NK-92 (cell line): ENCODE results near the gene ITGA1.
"Not testable (repeated sequence)": the region's sequence is repeated elsewhere in the genome, so short reads cannot be mapped to it uniquely, and the experiment has no call there.

Experiments
- DNase-seq: peaks from one replicate; lab custom pipeline; 2025; ENCODE audit not compliant: unreplicated experiment; lab: John Stamatoyannopoulos, UW

ITGA1 gene

DNA sequence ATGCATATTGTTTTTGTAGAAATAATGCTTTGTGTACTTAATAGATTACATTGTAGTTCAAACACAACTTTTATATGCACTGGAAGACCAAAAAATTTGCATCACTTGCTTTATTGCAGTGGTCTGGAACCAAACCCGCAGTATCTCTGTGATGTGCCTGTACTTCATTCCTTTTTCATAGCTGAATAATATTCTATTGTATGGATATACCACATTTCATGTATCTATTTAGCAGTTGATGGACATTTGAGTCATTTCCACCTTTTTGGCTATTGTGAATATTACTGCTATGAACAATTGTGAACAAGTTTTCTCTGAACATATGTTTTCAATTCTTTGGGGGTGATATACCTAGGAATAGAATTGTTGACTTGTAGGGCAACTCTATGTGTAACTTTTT is 40.1 kb downstream of the ITGA1 start:
- no peak for DNase-seq

DNA sequence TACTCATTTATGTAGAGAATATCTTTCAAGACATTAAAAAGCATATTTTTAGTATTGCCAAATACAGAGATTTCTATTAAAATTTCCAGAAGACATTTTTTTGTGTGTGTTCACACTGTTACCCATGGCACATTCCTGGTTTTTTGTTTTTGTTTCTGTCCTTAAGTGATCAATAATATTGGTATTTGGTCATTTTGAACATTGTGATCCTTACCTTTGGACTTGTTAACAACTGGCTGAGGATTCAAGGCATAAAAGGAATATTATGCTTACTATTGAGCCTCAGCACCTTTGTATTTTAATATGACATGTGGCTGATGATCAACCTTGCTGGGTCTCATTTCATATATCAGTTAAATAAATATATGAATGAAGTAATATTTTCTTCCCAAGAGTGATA is 41.9 kb downstream of the ITGA1 start:
- no peak for DNase-seq

- no peak for DNase-seq
These were observed 42.9 kb downstream of the ITGA1 start for GRCh38 chr5:52830650-52831049.

DNA sequence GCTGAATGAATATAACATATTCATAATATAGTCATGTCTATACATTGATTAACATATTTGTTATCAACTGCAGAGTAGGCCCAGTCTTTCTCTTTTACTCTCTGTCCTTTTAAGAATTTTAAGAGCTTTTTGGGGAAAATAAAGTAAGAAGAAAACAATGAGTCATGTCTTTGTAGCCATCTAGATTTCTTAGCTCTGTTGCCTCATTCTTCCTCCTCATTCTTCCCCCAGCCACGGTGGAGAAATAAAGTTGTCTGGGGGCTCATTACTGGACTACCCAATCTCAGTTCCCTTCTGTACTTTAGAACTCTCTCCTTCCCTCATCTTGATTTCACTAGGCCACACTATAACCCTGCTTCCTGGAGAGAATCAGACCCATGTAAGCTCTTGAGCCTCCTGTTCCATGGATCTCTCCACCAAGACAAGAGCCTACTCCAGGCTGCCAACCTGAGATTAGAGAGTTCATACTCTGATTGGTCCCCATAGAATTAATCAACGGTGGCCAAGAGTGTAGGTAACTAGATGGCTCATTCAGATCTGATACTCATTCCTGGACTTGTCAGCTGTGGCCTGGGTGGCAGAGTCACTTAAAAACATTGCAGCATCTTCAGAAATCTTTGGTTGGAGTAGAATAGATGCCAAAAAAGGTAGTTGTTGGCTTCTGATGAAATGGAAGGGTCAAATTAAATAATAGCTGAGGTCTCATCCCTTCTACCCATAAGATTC is 44.2 kb downstream of the ITGA1 start:
- DNase-seq = no peak

DNA sequence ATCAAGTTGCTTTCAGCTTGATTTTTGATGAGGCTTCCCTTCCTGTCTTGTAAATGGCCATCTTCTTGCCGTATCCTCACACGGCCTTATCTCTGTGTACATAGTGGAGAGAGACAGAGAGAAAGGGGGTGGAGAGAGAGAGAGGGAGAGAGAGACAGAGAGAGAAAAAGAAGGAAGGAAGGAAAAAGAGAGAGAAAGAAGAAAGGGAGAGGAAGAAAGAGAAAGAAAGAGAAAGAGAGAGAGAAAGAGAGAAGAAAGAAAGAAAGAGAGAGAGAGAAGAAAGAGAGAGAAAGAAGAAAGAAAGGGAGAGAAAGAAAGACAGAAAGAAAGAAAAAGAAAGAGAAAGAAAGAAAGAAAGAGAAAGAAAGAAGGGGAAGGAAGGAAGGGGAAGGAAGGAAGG is 46.6 kb downstream of the ITGA1 start:
- no peak for DNase-seq

GRCh38 chr5:52837068-52837467 is 49.4 kb downstream of the ITGA1 start:
- DNase-seq = no peak

GRCh38 chr5:52837591-52838001 is 49.9 kb downstream of the ITGA1 start:
- DNase-seq = no peak

DNA sequence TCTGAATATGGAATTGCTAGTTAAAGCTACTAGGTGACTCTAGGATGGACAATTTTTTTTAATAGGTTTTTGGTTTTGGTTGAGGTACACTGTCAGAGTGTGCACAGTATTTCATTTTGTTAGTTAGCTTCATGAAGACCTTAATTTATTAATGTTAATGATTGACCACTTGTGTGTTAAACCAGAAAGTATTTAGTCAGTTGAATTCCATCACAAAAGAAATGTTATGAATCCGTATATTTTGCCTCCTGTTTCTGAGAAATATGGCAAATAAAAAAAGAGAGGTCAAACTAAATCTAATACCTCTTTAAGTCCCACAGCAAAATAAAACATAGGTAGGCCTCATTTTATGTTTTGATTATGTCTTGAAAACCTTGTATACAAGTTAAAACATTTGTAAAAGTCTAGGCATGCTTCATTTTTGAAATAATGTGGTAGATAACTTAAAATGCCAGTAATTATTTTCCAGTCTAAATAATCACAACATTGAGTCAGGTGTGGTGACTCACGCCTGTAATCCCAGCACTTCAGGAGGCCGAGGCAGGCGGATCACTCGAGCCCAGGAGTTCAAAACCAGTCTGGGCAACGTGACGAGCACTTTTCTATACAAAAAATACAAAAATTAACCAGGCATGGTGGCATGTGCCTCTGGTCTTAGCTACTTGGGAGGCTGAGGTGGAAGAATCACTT is 50.8 kb downstream of the ITGA1 start:
- no peak for DNase-seq

GRCh38 chr5:52839285-52839684 is 51.6 kb downstream of the ITGA1 start:
- DNase-seq = no peak

- DNase-seq = no peak
These were observed 52.7 kb downstream of the ITGA1 start for GRCh38 chr5:52840277-52841050.

DNA sequence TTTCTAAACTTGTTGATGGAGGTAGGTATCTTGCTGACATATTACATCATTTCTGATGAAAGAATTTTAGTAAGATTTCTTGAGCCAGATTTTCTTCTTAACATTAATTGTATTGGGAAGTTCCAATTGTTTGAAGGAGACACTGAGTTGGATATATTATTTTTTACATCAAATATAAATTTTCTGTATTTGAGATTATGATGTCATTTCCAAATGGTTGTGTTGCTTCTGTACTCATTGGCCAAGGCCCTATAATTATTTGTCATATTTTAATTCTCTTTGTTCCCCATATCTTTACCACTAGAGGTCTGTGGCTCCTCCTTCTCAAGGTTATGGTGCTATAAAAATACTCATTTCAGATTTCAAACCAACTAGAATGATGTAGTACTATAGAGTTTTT is 53.4 kb downstream of the ITGA1 start:
- no peak for DNase-seq

- DNase-seq = no peak
These were observed 54.4 kb downstream of the ITGA1 start for GRCh38 chr5:52842111-52842510.

GRCh38 chr5:52844885-52845284 is 57.2 kb downstream of the ITGA1 start:
- no peak for DNase-seq

- DNase-seq = no peak
These were observed 58.6 kb downstream of the ITGA1 start for GRCh38 chr5:52846182-52846842.

DNA sequence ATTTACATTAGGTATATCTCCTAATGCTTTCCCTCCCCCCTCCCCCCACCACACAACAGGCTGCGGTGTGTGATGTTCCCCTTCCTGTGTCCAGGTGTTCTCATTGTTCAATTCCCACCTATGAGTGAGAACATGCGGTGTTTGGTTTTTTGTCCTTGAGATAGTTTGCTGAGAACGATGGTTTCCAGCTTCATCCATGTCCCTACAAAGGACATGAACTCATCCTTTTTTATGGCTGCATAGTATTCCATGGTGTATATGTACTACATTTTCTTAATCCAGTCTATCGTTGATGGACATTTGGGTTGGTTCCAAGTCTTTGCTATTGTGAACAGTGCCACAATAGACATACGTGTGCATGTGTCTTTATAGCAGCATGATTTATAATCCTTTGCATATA is 61.0 kb downstream of the ITGA1 start:
- DNase-seq = not testable (repeated sequence)

DNA sequence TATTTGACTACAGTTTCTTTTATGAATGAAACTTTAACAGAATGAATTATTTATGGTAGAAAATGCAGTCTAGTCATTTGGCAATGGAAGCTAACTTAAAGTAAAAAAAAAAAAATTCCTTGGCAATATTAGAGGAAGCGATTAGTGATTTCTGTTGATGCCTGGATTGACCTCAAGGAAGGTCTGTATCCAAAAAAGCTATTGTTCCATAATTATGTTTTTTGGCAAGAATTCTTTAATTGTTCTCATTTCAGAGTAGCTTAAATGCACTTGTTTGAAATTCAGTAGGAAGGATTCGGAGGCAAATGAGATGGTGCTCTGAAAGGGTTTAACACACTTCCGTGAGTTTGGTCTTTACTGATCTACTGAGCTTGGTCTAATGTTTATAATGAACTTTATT is 61.8 kb downstream of the ITGA1 start:
- no peak for DNase-seq

DNA sequence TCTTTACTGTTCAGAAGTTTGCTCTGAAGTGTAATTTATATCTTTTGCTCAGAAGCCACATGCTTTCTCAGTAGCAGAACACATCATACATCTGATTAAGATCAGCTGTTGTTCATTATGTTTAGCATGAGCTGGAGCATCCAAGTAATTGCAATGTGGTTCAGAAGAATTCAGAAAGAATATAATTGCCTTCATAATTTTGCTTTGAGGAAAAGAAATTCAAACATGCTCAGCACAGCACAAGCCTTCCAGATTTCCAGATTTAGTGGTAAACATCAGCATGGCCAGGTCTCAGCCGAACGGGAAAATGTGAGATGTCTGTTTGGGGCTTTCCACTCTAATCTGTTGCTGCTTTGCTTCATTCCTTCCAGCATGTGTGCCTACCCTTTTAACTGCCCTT is 65.9 kb downstream of the ITGA1 start:
- no peak for DNase-seq

DNA sequence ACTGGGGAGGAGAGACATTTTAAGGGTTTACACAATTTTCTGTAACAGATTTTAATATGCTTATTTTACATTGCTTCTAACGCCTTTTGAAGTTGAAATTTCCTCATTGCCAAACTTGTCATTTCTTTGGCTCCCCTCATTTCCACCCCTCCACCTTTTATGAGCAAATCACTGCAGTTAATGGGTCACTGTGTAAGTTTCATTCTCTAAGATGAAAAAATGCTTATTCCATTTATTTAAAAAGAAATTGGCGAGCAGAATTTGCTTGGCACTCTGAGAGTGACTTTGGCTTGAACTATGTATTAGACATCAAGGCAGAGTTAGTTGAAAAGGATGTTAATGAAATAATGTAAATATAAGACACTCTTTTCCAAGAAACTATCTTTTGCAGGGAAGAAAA is 66.6 kb downstream of the ITGA1 start:
- no peak for DNase-seq

DNA sequence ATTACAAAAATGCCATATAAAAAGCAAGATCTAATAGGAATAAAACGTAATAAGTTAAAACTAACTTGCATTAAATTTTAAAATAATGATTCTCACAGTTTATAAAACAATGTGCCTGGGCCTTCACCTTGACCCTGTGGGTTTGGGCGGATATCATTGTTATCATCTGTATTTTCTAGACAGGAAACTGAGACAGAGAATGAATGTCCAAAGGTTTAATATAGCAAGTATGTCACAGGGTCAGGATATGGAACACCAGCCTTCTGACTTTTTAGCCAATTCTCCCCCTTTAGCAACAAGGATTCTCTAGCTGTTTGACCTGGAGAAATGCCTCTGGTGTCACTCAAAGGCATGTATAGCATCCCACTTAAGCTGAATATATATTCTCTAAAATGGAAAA is 67.2 kb downstream of the ITGA1 start:
- DNase-seq = no peak

DNA sequence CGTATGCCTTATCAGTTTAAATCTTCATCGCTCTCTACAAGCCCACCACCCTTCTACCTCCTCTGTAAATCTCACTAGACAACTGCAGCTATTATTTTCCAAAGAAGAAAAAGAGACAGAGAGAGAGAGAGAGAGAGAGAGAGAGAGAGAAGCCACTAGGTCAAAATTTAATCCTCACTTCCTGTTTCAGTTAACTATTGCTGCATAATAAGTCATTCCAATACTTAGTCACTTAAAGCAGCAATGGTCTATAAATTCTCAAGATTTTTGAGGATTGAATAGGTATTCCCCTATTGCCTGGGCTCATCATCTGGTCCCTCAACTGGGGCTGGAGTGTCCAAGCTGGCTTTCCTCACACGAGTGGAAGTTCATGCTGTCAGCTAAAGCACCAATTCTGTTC is 68.8 kb downstream of the ITGA1 start:
- DNase-seq = no peak

DNA sequence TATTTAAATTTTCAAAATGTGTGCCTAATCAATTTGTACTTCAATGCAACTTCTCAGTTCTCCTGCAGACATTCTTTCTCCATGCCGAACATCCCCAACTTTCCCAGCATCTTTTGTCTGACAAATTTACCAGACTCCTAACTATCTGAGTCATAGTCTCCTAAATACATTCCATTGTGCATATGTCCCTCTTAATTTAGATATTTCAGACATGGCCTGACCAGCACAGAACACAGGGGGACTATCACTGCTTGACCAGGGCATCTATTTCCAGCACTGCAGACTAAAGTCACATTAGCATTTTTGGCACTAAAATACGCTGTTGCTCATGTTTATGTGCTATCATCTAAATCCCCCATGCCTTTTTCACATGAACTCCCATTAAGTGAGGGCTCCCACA is 71.9 kb downstream of the ITGA1 start:
- no peak for DNase-seq

DNA sequence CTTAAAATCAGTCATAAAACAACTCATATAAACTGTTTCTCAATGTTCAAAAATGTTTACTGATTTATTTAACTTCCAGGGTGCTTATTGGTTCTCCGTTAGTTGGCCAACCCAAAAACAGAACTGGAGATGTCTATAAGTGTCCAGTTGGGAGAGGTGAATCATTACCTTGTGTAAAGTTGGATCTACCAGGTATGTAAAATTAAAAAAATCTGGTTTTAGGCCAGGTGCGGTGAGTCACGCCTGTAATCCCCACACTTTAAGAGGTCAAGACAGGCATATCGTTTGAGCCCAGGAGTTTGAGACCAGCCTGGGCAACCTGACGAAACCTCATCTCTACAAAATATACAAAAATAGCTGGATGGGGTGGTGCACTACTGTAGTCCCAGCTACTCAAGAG is 73.7 kb downstream of the ITGA1 start:
- no peak for DNase-seq
